D721Med (cell line): ENCODE measurements around the gene RBM8A.
A peak's percentile ranks its signal among the peaks of the same experiment; 100 is the strongest.

ENCODE experiments used
- DNase-seq: peaks from one replicate; pipeline ENCODE4 v3.0.0; 2011; ENCODE audit warnings: low spot score; ENCODE audit not compliant: insufficient read length
- FAIRE-seq: peaks from 2 replicates; lab custom pipeline; 2011; peaks lifted over from hg19 to GRCh38; lab: Jason Lieb, UNC
- TF ChIP-seq, protein P1 (sequence below): IDR thresholded peaks from 2 replicates; pipeline ENCODE4 v1.5.1; 2012; ENCODE audit warnings: mild to moderate bottlenecking, control low read depth; ENCODE audit not compliant: insufficient read depth; ENCODE audit errors: missing control alignments

The RBM8A gene

DNA sequence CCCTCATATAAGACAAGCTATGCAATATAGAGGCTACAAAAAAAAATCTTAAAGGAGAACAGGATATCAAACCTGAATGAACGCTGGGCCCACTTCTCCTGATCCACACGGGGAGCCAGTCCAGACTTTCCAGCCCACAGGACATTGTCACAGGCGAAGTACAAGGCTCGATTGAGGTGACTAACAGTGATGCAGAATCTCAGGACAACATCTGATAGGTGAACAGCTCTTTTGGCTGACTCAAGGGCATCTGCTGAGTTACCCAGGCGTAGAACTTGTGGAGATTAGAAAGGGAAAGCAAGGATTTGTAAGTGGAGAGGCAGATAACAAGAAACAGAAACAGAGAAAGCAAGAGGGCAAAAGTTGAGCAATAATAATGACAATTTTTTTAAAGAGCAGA is 10.5 kb downstream of the RBM8A start:
- FAIRE-seq = no peak
- TF ChIP-seq, protein P1, sequence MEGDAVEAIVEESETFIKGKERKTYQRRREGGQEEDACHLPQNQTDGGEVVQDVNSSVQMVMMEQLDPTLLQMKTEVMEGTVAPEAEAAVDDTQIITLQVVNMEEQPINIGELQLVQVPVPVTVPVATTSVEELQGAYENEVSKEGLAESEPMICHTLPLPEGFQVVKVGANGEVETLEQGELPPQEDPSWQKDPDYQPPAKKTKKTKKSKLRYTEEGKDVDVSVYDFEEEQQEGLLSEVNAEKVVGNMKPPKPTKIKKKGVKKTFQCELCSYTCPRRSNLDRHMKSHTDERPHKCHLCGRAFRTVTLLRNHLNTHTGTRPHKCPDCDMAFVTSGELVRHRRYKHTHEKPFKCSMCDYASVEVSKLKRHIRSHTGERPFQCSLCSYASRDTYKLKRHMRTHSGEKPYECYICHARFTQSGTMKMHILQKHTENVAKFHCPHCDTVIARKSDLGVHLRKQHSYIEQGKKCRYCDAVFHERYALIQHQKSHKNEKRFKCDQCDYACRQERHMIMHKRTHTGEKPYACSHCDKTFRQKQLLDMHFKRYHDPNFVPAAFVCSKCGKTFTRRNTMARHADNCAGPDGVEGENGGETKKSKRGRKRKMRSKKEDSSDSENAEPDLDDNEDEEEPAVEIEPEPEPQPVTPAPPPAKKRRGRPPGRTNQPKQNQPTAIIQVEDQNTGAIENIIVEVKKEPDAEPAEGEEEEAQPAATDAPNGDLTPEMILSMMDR = no peak
- no peak for DNase-seq

DNA sequence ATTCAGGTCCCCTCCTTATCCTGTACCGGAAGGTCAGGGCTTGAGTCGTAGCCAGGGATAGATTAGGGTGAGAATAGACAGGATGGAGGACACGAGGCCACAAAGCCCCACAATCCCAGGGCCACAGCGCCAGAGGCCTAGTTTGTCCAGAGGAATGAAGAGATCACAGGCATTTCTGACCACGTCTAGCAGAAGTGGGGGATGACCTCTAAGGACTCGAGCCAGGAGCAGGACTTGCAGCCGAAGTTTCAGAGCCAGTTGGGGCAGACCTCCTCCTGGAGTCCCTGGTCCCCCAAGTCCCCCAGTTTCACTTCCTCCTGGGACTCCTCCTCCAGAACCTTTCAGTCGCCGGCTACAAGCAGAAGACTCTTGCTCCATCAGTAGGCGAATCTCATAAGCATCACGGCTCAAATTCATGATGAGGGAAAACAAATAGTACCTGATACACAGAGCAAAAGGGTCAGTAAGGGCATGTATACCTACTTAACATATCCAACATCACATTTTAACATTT is 15.1 kb downstream of the RBM8A start:
- no peak for FAIRE-seq
- TF ChIP-seq, protein P1 = no peak
- no peak for DNase-seq

DNA sequence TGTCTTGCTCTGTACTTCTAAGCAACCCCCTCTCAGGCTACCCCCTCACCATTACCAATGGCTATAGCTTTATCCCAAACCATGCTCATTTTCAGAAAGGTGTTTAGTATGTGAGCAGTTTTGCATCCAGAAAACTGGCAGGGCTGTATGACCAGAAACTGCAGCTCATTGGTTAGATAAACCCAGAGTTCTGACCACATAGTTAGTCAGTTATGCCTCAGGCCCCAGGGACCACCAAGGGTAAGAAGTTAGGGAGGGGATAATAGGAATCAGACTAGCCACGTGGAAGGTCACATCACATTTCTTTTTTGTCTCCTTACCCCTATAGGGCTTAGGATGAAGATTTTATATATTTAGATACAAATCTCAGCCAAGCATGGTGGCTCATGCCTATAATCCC is 18.6 kb downstream of the RBM8A start:
- DNase-seq = no peak
- FAIRE-seq = no peak
- TF ChIP-seq, protein P1 = no peak

DNA sequence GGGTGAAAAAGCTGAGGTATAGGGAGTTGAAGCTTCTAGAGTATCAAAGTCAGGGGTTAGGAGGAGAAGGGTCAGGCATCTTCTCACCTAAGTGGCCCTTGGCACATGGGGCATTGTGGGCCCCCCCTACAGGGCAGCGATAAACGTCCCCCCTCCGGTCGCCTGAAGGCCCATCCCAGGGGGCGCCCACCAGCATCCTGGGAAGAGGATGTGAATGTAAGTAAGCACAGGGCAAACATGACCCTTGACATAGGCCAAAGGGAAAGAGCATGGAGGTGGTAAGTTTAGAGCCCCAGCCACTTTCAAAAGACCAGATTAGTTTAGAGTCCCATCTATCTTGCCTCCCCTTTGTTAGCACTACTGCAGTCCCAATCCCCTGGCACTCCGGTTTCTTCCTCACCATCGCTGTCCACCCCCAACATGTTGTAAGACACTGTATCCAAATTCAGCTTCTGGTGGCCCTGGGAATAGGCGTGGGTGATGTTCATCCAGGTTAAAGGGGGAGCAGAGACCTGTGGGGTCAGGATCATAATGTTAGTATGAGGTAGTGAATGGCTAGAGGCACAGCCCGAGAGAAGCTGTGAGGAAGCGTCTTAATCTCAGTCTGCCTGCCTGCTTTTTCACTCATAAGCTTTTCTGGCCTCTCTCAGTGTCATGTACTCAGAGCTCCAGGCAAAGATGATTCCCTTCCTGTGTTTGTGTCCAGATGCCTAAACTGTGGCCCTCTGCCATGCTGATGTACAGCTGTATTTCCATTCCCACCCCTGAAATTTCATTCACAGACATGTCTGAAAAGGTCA is 20.1 kb downstream of the RBM8A start:
- TF ChIP-seq, protein P1 = no peak
- no peak for FAIRE-seq
- no peak for DNase-seq

DNA sequence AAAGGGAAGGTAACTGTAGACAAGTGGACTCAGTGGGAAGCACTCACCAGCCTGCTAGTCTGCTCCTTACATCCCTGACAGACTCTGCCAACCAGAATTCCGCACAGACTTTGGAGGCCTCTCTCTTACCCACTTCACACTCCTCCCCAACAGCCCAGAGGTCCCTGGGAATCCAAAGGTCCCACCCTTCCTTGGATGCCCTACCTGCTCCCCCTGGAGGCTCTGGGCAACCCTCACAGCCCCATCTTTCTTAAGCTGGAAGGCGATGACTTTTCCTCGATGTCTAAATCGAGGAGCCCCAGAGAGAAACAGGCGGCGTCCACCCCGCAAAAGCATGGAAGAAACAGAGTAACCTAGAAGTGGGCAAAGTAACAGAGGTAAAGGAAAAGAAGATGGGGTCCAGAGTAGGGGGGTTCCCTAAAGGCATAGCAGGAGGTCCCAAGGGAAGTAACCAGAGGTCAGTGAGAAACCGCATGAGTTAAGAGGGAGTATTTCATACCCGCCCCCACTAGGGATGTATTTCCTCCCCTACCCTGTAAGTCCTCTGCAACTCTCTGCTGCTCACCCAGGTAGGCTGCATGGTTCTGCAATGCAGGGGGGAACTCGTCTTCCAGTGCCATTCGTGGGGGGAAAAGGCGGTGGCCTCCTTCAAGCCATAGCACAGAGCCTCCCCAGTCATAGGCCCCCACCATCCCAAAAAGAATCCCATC is 25.8 kb downstream of the RBM8A start:
- TF ChIP-seq, protein P1 = peak; percentile 3
- FAIRE-seq (no peak), DNase-seq (no peak)

DNA sequence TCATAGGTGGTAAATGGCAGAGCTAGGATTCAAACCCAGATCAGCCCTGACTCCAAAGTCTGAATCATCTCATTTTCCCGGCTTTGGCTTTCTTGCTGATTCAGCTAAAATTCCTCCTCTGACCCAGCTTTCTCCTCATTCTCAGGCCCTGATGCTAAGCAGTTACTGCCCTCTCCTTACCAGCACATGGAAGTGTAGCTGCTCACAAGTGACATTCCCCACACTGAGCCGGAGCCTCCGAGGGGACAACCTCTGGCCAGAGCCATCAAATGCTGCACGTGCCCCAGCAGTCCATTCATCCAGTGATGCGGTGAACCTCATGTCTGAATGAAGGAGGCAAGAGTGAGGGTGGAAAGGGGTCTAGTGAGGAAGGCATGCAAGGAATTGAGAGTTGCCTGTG is 28.5 kb downstream of the RBM8A start:
- TF ChIP-seq, protein P1 = no peak
- DNase-seq (no peak), FAIRE-seq (no peak)
